ENCODE results near the gene AFMID. TPM values are rescaled to one million over a fixed set of nuclear protein-coding genes. Genes with fewer than 3 reads are reported as not detected.

AFMID gene
- total and polyA plus RNA-seq, 9 of the 15 experiments (the other 6 are each of a cell fraction or from before 2014, with no cell fraction given) = 62.1 to 188 (median 74.4) TPM

GRCh38 chr17:78250891-78251772 lies 64.0 kb downstream of the AFMID start (continued):
- no peak for TF ChIP-seq BCLAF1 (IDR thresholded peaks at IDR 0.05; ENCODE audit: borderline replicate concordance in 1 of 2, control insufficient read depth in 1 of 2, low read depth in 2 of 2, low read length in 1 of 2)
- TF ChIP-seq ARID2 (IDR thresholded peaks at IDR 0.05) = peak; percentile 88; the same call in 1 of the 2 replicates
- no peak for TF ChIP-seq JUNB (CRISPR knock-in tag; conservative IDR thresholded peaks at IDR 0.05)
- no peak for TF ChIP-seq ZNF609 (CRISPR knock-in tag; IDR thresholded peaks at IDR 0.05; ENCODE audit: borderline replicate concordance)
- TF ChIP-seq HDAC6 (IDR thresholded peaks at IDR 0.05; ENCODE audit: low read depth, low read length) = no peak
- TF ChIP-seq ZBTB49 (CRISPR knock-in tag; IDR thresholded peaks at IDR 0.05; ENCODE audit: borderline replicate concordance) = no peak
- TF ChIP-seq ZNF511 (CRISPR knock-in tag; IDR thresholded peaks at IDR 0.05) = peak; percentile 75; the same call in 1 of the 2 replicates
- no peak; the same call in 1 of the 2 replicates for TF ChIP-seq RBFOX2 (IDR thresholded peaks at IDR 0.05; ENCODE audit: low read depth, low read length)
- TF ChIP-seq KDM4B (IDR thresholded peaks at IDR 0.05; ENCODE audit: borderline replicate concordance in 2 of 2, low read depth in 1 of 2) = no peak; a peak in 1 of 4 replicates
- no peak for TF ChIP-seq NUFIP1 (IDR thresholded peaks at IDR 0.05; ENCODE audit: partially characterized antibody)
- no peak for TF ChIP-seq ARHGAP35 (IDR thresholded peaks at IDR 0.05; ENCODE audit: partially characterized antibody)
- TF ChIP-seq PYGO2 (tag; IDR thresholded peaks at IDR 0.05) = no peak
- 0 out of 2 replicates have a peak, but pooled peaks have one; percentile 49 for TF ChIP-seq ZBTB26 (CRISPR knock-in tag; IDR thresholded peaks at IDR 0.05)
